Spleen (tissue), 7 donors: ENCODE measurements around the gene MS4A4E.

ENCODE experiments used
- CTCF ChIP-seq, 11 experiments: fragments of 200-600 bp in 7 of 11; fragments of 450-650 bp in 4 of 11; sonication (generic) in 4 of 11; IDR thresholded peaks in 8 of 11; conservative IDR thresholded peaks in 3 of 11; 1 replicate in 7 of 11; 2 replicates in 4 of 11; pipeline versions ENCODE4 v1.4.0 to v1.8.0; 2016 to 2021; ENCODE audit warnings: antibody characterized with exemption in 11 of 11, inconsistent platforms in 4 of 11, mild to moderate bottlenecking in 1 of 11
- POLR2A ChIP-seq, 3 donors: fragments of 450-650 bp; IDR thresholded peaks; one replicate each; pipeline ENCODE4 v1.5.1; 2017; ENCODE audit warnings: antibody characterized with exemption in 3 of 3, mild to moderate bottlenecking in 1 of 3
- POLR2AphosphoS5 ChIP-seq, 3 donors: sonication (generic); formaldehyde crosslinking; IDR thresholded peaks; one replicate each; pipeline ENCODE4 v1.5.1; 2017; ENCODE audit warnings: antibody characterized with exemption in 3 of 3
- donor health status: DM: no; HTN: no; CAD: no; lungs with moderate emphysema.
- donor health status: DM: no; HTN: no; CAD: no.
- donor health status: DM: no; HTN: no; CAD: no.

GRCh38 chr11:60194511-60194910, 48.4 kb downstream of the MS4A4E start:
- TF ChIP-seq CTCF (IDR thresholded peaks at IDR 0.05 in 8 of 11, conservative IDR thresholded peaks at IDR 0.05 in 3 of 11) (no peak), POLR2AphosphoS5 (IDR thresholded peaks at IDR 0.05) (no peak), POLR2A (IDR thresholded peaks at IDR 0.05) (no peak)
